ENCODE data around the gene KIFC1. TPM values are rescaled to one million over a fixed set of nuclear protein-coding genes. Genes with fewer than 3 reads are reported as not detected.

The KIFC1 gene
- total RNA-seq, 2 donors from 2014 or later, result 0.66 TPM; not detected in 1

GRCh38 chr6:33432546-33432945 is 40.9 kb downstream of the KIFC1 start:
- peaks cover 8% of the 10 kb centered on the region for H3K4me1 ChIP-seq
- H3K4me3 ChIP-seq, result no peak overlapping the region
- WGBS, 2 donors, result 78 to 92% methylated on average over 10 of the region's 10 CpGs
- ATAC-seq, result no peak
- no peaks in the 10 kb centered on the region for H3K9me3 ChIP-seq
- no peaks in the 10 kb centered on the region for H3K27me3 ChIP-seq
- TF ChIP-seq CTCF (IDR thresholded peaks at IDR 0.05), result no peak
- no peak for TF ChIP-seq POLR2A (IDR thresholded peaks at IDR 0.05)
- DNase-seq, result no peak
- no peak overlapping the region for H3K27ac ChIP-seq
- H3K36me3 ChIP-seq (replicated peaks in 1 of 2; ENCODE audit: insufficient read depth in 1 of 2, low read depth in 2 of 2), result no peaks in the 10 kb centered on the region
- intact Hi-C loops (cut with DNase I), result no loop called here

GRCh38 chr6:33433001-33433543 is 41.4 kb downstream of the KIFC1 start:
- no peak overlapping the region for H3K27ac ChIP-seq
- 89 to 94% methylated on average over 1 of the region's 1 CpG for WGBS, 2 donors
- DNase-seq, result no peak

GRCh38 chr6:33433544-33434191 is 42.0 kb downstream of the KIFC1 start:
- Histone ChIP-seq H3K27me3 (no peaks in the 10 kb centered on the region), H3K36me3 (replicated peaks in 1 of 2; ENCODE audit: insufficient read depth in 1 of 2, low read depth in 2 of 2) (no peaks in the 10 kb centered on the region), H3K4me1 (peaks cover under 1% of the 10 kb centered on the region), H3K4me3 (no peak overlapping the region), H3K27ac (no peak overlapping the region), H3K9me3 (no peaks in the 10 kb centered on the region)
- no peak for TF ChIP-seq CTCF (IDR thresholded peaks at IDR 0.05)
- no peak for TF ChIP-seq POLR2A (IDR thresholded peaks at IDR 0.05)
- intact Hi-C loops (cut with DNase I), result no loop called here
- ATAC-seq (no peak), DNase-seq (no peak)
- 46 to 56% methylated on average over 14 to 16 of the region's 17 CpGs for WGBS, 2 donors

More at GRCh38 chr6:33433001-33433543, 41.4 kb downstream of the KIFC1 start:
- no peak for ATAC-seq
- TF ChIP-seq POLR2A (IDR thresholded peaks at IDR 0.05) (no peak), CTCF (IDR thresholded peaks at IDR 0.05) (no peak)
- no peaks in the 10 kb centered on the region for H3K27me3 ChIP-seq
- H3K36me3 ChIP-seq (replicated peaks in 1 of 2; ENCODE audit: insufficient read depth in 1 of 2, low read depth in 2 of 2), result no peaks in the 10 kb centered on the region
- no peaks in the 10 kb centered on the region for H3K9me3 ChIP-seq
- intact Hi-C loops (cut with DNase I), result no loop called here
- peaks cover 7% of the 10 kb centered on the region for H3K4me1 ChIP-seq
- H3K4me3 ChIP-seq, result no peak overlapping the region

GRCh38 chr6:33434961-33435360 is 43.3 kb downstream of the KIFC1 start:
- H3K9me3 ChIP-seq, result no peaks in the 10 kb centered on the region
- no peaks in the 10 kb centered on the region for H3K4me1 ChIP-seq
- no peak overlapping the region for H3K4me3 ChIP-seq
- H3K36me3 ChIP-seq (replicated peaks in 1 of 2; ENCODE audit: insufficient read depth in 1 of 2, low read depth in 2 of 2), result no peaks in the 10 kb centered on the region
- no peak for DNase-seq
- WGBS, 2 donors, result 81 to 96% methylated on average over 4 of the region's 4 CpGs
- no peak overlapping the region for H3K27ac ChIP-seq
- intact Hi-C loops (cut with DNase I), result no loop called here
- TF ChIP-seq POLR2A (IDR thresholded peaks at IDR 0.05), result no peak
- no peak for ATAC-seq
- no peaks in the 10 kb centered on the region for H3K27me3 ChIP-seq

- 90 to 93% methylated on average over 16 to 18 of the region's 18 CpGs for WGBS, 2 donors
- no peak for TF ChIP-seq CTCF (IDR thresholded peaks at IDR 0.05)
- no peak for TF ChIP-seq POLR2A (IDR thresholded peaks at IDR 0.05)
- Histone ChIP-seq H3K36me3 (replicated peaks in 1 of 2; ENCODE audit: insufficient read depth in 1 of 2, low read depth in 2 of 2) (no peaks in the 10 kb centered on the region), H3K9me3 (no peaks in the 10 kb centered on the region), H3K27ac (no peak overlapping the region), H3K27me3 (no peaks in the 10 kb centered on the region), H3K4me1 (no peaks in the 10 kb centered on the region), H3K4me3 (no peak overlapping the region)
- ATAC-seq (no peak), DNase-seq (no peak)
- intact Hi-C loops (cut with DNase I), result no loop called here
These were observed 46.0 kb downstream of the KIFC1 start for GRCh38 chr6:33437666-33438065.
